Neural cell (in vitro differentiated cells): ENCODE measurements around the gene NCBP3.

ENCODE experiments used
- EP300 ChIP-seq: fragments of 450-650 bp; conservative IDR thresholded peaks from 2 replicates; pipeline ENCODE4 v1.6.1; 2014; ENCODE audit warnings: antibody characterized with exemption, mild to moderate bottlenecking, moderate library complexity; ENCODE audit not compliant: poor library complexity, severe bottlenecking
- POLR2AphosphoS5 ChIP-seq: IDR thresholded peaks from 2 replicates; pipeline ENCODE4 v1.6.1; 2012
- TF ChIP-seq, protein P1 (sequence below): fragments of 450-650 bp; IDR thresholded peaks from 2 replicates; pipeline ENCODE4 v1.5.1; 2014; ENCODE audit warnings: antibody characterized with exemption, mild to moderate bottlenecking, moderate library complexity; ENCODE audit not compliant: poor library complexity, severe bottlenecking
- TF ChIP-seq, protein P2 (sequence below): IDR thresholded peaks from 2 replicates; pipeline ENCODE4 v1.6.1; 2012; ENCODE audit warnings: borderline replicate concordance

DNA sequence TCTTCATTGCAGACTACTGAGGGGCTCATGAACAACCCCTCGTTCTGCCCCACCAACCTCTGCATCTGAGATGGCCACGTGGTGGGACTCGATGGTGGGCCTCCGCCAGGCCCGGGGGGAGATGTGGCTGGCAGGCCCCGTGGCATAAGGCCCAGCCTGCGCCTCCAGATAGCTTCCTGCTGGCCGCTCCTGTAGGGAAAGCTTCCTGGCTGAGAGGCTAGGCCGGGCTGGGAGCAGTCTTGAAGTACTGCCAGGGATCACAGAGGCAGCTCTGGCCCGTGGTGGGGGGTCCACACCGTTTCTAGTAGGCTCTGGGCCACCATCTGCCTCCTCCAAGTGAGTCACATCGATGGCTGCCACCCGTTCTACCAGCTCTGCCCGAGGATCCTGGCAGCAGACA, 39.2 kb upstream of the NCBP3 start:
- TF ChIP-seq, protein P1, sequence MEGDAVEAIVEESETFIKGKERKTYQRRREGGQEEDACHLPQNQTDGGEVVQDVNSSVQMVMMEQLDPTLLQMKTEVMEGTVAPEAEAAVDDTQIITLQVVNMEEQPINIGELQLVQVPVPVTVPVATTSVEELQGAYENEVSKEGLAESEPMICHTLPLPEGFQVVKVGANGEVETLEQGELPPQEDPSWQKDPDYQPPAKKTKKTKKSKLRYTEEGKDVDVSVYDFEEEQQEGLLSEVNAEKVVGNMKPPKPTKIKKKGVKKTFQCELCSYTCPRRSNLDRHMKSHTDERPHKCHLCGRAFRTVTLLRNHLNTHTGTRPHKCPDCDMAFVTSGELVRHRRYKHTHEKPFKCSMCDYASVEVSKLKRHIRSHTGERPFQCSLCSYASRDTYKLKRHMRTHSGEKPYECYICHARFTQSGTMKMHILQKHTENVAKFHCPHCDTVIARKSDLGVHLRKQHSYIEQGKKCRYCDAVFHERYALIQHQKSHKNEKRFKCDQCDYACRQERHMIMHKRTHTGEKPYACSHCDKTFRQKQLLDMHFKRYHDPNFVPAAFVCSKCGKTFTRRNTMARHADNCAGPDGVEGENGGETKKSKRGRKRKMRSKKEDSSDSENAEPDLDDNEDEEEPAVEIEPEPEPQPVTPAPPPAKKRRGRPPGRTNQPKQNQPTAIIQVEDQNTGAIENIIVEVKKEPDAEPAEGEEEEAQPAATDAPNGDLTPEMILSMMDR: no peak
- TF ChIP-seq, protein P2, sequence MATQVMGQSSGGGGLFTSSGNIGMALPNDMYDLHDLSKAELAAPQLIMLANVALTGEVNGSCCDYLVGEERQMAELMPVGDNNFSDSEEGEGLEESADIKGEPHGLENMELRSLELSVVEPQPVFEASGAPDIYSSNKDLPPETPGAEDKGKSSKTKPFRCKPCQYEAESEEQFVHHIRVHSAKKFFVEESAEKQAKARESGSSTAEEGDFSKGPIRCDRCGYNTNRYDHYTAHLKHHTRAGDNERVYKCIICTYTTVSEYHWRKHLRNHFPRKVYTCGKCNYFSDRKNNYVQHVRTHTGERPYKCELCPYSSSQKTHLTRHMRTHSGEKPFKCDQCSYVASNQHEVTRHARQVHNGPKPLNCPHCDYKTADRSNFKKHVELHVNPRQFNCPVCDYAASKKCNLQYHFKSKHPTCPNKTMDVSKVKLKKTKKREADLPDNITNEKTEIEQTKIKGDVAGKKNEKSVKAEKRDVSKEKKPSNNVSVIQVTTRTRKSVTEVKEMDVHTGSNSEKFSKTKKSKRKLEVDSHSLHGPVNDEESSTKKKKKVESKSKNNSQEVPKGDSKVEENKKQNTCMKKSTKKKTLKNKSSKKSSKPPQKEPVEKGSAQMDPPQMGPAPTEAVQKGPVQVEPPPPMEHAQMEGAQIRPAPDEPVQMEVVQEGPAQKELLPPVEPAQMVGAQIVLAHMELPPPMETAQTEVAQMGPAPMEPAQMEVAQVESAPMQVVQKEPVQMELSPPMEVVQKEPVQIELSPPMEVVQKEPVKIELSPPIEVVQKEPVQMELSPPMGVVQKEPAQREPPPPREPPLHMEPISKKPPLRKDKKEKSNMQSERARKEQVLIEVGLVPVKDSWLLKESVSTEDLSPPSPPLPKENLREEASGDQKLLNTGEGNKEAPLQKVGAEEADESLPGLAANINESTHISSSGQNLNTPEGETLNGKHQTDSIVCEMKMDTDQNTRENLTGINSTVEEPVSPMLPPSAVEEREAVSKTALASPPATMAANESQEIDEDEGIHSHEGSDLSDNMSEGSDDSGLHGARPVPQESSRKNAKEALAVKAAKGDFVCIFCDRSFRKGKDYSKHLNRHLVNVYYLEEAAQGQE: no peak
- TF ChIP-seq EP300: no peak
- TF ChIP-seq POLR2AphosphoS5: no peak
